GOT3 (cell line): ENCODE measurements around the gene KCNIP3.
"Not testable (repeated sequence)": the region's sequence is repeated elsewhere in the genome, so short reads cannot be mapped to it uniquely, and the experiment has no call there.

Experiments used
- DNase-seq: peaks from one replicate; lab custom pipeline; 2025; ENCODE audit warnings: mixed read lengths; lab: John Stamatoyannopoulos, UW

Gene KCNIP3

DNA sequence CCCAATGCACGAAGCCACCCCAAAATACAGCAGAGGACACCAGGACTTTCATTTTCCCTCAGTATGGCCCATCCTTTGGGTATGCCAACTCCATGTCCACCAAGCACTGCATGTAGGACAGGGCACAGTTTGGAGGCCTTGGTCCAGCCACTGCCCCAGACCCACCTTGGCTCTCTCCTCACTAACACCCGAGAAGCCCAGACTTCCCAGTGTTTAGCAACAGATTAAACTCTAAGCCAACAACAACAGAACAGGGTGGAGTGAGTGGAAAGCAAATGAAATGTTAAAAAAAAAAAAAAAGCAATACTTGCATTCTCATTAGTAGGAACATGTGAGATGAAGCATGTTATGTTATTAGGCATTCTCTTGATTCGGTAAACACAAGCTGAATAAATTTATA is 118.0 kb downstream of the KCNIP3 start:
- DNase-seq: not testable (repeated sequence)

DNA sequence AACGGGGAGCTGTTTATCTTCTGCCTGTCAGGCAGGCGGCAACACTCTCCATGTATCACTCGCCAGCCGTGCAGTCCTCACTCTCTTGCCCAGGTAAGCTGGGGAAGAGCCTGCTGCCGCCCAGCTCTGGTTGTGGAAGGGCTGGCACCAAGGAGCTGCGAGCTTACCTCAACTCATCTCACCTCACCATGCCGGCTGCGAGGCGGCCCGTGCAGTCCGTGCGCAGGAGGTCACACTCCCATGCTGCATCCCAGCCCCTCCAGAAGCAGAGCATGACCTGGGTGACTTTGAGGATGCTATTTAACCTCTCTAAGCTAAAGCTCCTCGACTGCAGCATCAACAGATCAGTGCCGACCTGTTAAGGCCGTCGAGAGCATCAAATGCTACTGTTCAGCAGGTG is 118.4 kb downstream of the KCNIP3 start:
- DNase-seq: not testable (repeated sequence)

GRCh38 chr2:95427196-95427867 is 130.2 kb downstream of the KCNIP3 start:
- DNase-seq: not testable (repeated sequence)

DNA sequence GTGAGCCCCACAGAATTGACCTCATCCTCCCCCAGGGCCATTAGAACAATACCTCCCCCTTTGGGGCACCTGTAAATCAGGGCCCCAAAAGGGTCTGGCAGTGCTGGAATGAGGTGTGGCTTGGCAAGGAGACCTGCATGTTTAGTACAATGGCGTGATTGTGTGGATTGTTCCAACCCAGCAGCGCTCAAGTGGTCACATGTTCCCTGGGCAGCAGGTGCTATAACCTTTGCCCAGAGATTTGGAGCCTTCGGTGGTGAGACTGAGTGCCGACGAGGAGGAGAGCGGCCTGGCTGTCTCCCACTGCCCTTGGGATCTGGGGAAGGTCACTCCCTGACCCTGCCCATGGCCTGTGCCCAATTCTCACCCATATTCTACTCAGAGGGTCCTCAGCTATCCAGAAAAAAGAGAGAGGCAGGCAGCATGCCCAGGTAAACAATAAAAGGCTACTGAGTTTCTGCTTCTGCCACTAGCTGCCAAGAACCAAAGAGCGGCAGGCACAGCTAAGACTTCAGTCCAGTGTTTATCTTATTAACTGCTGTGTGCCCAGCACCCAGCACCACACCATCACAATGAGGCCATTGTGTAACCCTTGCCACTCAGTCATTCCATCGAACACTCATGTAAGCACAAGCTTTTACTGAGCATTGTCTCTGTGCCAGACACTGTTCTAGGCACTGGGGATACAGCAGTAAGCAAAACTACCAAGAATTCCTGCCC is 132.8 kb downstream of the KCNIP3 start:
- not testable (repeated sequence) for DNase-seq

GRCh38 chr2:95433373-95433772 is 136.2 kb downstream of the KCNIP3 start:
- DNase-seq: not testable (repeated sequence)

DNA sequence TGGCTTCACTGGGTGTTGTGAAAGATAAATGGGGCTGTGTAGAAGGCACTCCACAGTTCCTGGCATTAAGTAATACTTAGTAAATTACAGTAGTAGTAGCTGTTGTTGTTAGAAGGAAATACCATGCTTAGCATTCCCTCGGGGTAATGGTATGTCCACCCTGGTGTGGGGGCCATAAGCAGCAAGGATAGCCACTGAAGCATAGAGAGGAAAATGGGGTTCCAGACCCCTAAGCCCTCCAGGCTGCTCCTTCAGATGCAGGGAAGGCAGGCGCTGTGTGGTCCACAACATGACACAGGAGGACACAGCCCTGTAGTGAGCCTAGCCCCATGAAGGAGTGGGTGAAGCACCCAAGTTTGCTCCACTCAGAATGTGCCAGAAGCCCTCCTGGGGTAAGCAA is 136.8 kb downstream of the KCNIP3 start:
- DNase-seq: not testable (repeated sequence)

DNA sequence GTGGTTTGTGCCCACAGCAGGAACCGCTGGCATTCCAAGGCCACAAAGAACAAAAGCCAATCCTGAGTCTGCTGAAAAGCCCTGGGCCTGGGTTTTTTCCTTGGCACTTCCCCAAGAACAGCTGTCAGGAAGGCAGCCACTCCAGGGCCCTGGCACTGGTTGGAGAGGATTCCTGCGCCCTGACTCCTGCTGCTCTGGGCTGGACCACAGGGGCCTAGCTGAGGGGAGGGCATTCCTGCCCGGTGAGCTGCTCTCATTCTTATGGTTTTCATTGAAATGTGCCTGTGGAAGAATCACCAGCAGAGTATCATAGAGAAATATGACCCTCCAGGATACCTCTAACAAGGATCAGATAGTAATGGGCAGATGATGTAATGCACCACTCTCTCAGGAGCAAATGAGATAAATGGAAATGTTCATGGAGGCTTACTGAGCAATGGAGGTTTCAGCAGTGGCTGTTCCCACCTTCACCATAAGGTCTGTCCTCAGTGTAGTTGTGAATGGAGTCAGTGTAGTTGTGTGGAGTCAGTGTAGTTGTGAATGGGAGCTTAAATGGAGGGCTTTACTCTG is 137.4 kb downstream of the KCNIP3 start:
- not testable (repeated sequence) for DNase-seq

DNA sequence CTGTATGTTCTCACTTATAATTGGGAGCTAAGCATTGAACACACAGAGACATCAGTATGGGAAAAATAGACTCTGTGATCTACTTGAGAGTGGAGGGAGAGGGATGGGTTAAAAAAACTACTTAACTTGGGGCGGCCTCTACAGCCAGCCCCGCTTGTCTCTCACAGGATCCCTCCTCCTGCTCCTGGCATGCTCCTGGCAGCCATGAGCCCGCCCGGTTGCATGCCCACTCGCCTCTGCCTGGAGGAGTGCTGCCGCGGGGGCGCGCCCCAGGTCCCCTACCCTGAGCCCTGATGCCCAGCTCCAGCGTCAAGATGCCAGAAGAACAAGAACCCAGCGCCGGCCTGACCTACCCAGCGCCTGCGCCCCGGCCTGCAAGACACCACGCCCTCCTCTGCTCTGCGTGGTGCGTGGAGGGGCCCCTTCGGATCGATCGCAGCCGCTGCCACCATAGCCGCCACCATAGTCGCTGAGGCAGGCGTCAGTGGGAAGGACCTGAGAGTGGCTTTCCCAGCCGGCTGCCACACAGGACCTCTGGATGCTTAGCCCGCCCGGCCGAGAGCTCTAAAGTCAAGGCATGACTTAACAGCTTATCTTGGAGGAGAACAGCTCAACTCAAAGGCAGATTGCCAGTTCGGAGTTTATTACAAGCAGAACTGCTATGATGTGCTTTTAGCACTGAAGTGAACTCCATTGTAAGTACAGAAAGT is 138.2 kb downstream of the KCNIP3 start:
- DNase-seq: not testable (repeated sequence)
